Measurements from ENCODE around the gene PPARG.
"Not testable (repeated sequence)": the region's sequence is repeated elsewhere in the genome, so short reads cannot be mapped to it uniquely, and the experiment has no call there.

Gene PPARG

GRCh38 chr3:12445523-12446240, 156.8 kb downstream of the PPARG start:
- DNase-seq: no peak

GRCh38 chr3:12446298-12446697, 157.4 kb downstream of the PPARG start:
- no peak for DNase-seq

- no peak for DNase-seq
Observed at GRCh38 chr3:12447075-12447474, 158.2 kb downstream of the PPARG start.

- DNase-seq: not testable (repeated sequence)
Observed at GRCh38 chr3:12448404-12449202, 159.7 kb downstream of the PPARG start.

- no peak for DNase-seq
Observed at GRCh38 chr3:12449889-12450682, 161.2 kb downstream of the PPARG start.

- no peak for DNase-seq
Observed at GRCh38 chr3:12451481-12451880, 162.6 kb downstream of the PPARG start.

GRCh38 chr3:12451960-12452359, 163.1 kb downstream of the PPARG start:
- no peak for DNase-seq

- DNase-seq: no peak
Observed at GRCh38 chr3:12452361-12453330, 163.8 kb downstream of the PPARG start.

- no peak for DNase-seq
Observed at GRCh38 chr3:12454076-12454815, 165.4 kb downstream of the PPARG start.

GRCh38 chr3:12454816-12455121, 165.9 kb downstream of the PPARG start:
- DNase-seq: no peak

GRCh38 chr3:12455740-12456139, 166.9 kb downstream of the PPARG start:
- DNase-seq: no peak

GRCh38 chr3:12456441-12456840, 167.6 kb downstream of the PPARG start:
- no peak for DNase-seq

- not testable (repeated sequence) for DNase-seq
Observed at GRCh38 chr3:12457380-12457779, 168.5 kb downstream of the PPARG start.

GRCh38 chr3:12458901-12459300, 170.0 kb downstream of the PPARG start:
- no peak for DNase-seq

- no peak for DNase-seq
Observed at GRCh38 chr3:12460127-12460526, 171.3 kb downstream of the PPARG start.

GRCh38 chr3:12461097-12461649, 172.3 kb downstream of the PPARG start:
- no peak for DNase-seq

GRCh38 chr3:12462159-12462947, 173.5 kb downstream of the PPARG start:
- DNase-seq: no peak

GRCh38 chr3:12463686-12464085, 174.8 kb downstream of the PPARG start:
- DNase-seq: no peak

GRCh38 chr3:12464181-12464580, 175.3 kb downstream of the PPARG start:
- no peak for DNase-seq

- DNase-seq: no peak
Observed at GRCh38 chr3:12465151-12465835, 176.4 kb downstream of the PPARG start.

Measured in NCI-H1930 (cell line).